KMS-11 (cell line): ENCODE measurements around the gene SEL1L3.

Experiments
- H2AFZ ChIP-seq: fragments of 200-600 bp; sonication (generic); 2 replicates; pipeline ENCODE4 v1.6.1; 2016; ENCODE audit warnings: antibody characterized with exemption, mixed run types, low read depth
- H3K27ac ChIP-seq: fragments of 200-600 bp; sonication (generic); 2 replicates; pipeline ENCODE4 v1.6.1; 2016; ENCODE audit warnings: mild to moderate bottlenecking, mixed run types
- H3K27me3 ChIP-seq: fragments of 200-600 bp; sonication (generic); 2 replicates; pipeline ENCODE4 v1.6.1; 2017; ENCODE audit warnings: mild to moderate bottlenecking, low read depth, mixed run types, moderate library complexity; ENCODE audit not compliant: insufficient read depth
- H3K36me3 ChIP-seq: fragments of 200-600 bp; sonication (generic); 2 replicates; pipeline ENCODE4 v1.6.1; 2017; ENCODE audit warnings: mild to moderate bottlenecking, mixed run types; ENCODE audit not compliant: insufficient read depth
- H3K4me1 ChIP-seq: fragments of 200-600 bp; sonication (generic); 2 replicates; pipeline ENCODE4 v1.6.1; 2016; ENCODE audit warnings: mild to moderate bottlenecking, low read depth, mixed run types; ENCODE audit not compliant: poor library complexity, severe bottlenecking
- H3K4me2 ChIP-seq: fragments of 200-600 bp; sonication (generic); 2 replicates; pipeline ENCODE4 v1.7.0; 2016; ENCODE audit warnings: mild to moderate bottlenecking, mixed run types
- H3K4me3 ChIP-seq: fragments of 200-600 bp; sonication (generic); IDR thresholded peaks from 2 replicates; pipeline ENCODE4 v1.6.1; 2017; ENCODE audit warnings: low read depth, low read length, mixed read lengths; ENCODE audit not compliant: insufficient read depth
- H3K79me2 ChIP-seq: fragments of 200-600 bp; sonication (generic); 2 replicates; pipeline ENCODE4 v1.6.1; 2016; ENCODE audit warnings: low read depth, mixed run types; ENCODE audit not compliant: insufficient read depth
- H3K9ac ChIP-seq: fragments of 200-600 bp; sonication (generic); 2 replicates; pipeline ENCODE4 v1.6.1; 2016; ENCODE audit warnings: mild to moderate bottlenecking, mixed run types
- H4K20me1 ChIP-seq: fragments of 200-600 bp; sonication (generic); 2 replicates; pipeline ENCODE4 v1.6.1; 2016; ENCODE audit warnings: mild to moderate bottlenecking, mixed run types; ENCODE audit not compliant: insufficient read depth
- TF ChIP-seq, protein P1 (sequence below): fragments of 200-600 bp; sonication (generic); conservative IDR thresholded peaks from 2 replicates; pipeline ENCODE4 v1.6.1; 2017; ENCODE audit warnings: low read depth, mild to moderate bottlenecking, antibody characterized with exemption, low read length, moderate library complexity, mixed read lengths

SEL1L3 gene

GRCh38 chr4:25839233-25839632, 23.6 kb downstream of the SEL1L3 start:
- H3K27me3 ChIP-seq, result no peaks in the 10 kb centered on the region
- H3K9ac ChIP-seq, result no peak overlapping the region
- H2AFZ ChIP-seq, result no peak overlapping the region
- TF ChIP-seq, protein P1, sequence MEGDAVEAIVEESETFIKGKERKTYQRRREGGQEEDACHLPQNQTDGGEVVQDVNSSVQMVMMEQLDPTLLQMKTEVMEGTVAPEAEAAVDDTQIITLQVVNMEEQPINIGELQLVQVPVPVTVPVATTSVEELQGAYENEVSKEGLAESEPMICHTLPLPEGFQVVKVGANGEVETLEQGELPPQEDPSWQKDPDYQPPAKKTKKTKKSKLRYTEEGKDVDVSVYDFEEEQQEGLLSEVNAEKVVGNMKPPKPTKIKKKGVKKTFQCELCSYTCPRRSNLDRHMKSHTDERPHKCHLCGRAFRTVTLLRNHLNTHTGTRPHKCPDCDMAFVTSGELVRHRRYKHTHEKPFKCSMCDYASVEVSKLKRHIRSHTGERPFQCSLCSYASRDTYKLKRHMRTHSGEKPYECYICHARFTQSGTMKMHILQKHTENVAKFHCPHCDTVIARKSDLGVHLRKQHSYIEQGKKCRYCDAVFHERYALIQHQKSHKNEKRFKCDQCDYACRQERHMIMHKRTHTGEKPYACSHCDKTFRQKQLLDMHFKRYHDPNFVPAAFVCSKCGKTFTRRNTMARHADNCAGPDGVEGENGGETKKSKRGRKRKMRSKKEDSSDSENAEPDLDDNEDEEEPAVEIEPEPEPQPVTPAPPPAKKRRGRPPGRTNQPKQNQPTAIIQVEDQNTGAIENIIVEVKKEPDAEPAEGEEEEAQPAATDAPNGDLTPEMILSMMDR, result no peak
- no peak overlapping the region for H3K4me2 ChIP-seq
- H3K4me3 ChIP-seq, result no peak overlapping the region
- H3K79me2 ChIP-seq, result no peaks in the 10 kb centered on the region
- no peaks in the 10 kb centered on the region for H3K36me3 ChIP-seq
- H3K4me1 ChIP-seq, result no peaks in the 10 kb centered on the region
- H3K27ac ChIP-seq, result no peak overlapping the region
- no peaks in the 10 kb centered on the region for H4K20me1 ChIP-seq

- H3K4me1 ChIP-seq, result no peaks in the 10 kb centered on the region
- no peak overlapping the region for H3K4me3 ChIP-seq
- H3K4me2 ChIP-seq, result no peak overlapping the region
- H3K27ac ChIP-seq, result no peak overlapping the region
- H3K27me3 ChIP-seq, result no peaks in the 10 kb centered on the region
- H3K79me2 ChIP-seq, result no peaks in the 10 kb centered on the region
- no peaks in the 10 kb centered on the region for H3K36me3 ChIP-seq
- TF ChIP-seq, protein P1, result no peak
- no peaks in the 10 kb centered on the region for H4K20me1 ChIP-seq
- H2AFZ ChIP-seq, result no peak overlapping the region
- H3K9ac ChIP-seq, result no peak overlapping the region
These were observed 24.3 kb downstream of the SEL1L3 start for GRCh38 chr4:25838526-25838925.

DNA sequence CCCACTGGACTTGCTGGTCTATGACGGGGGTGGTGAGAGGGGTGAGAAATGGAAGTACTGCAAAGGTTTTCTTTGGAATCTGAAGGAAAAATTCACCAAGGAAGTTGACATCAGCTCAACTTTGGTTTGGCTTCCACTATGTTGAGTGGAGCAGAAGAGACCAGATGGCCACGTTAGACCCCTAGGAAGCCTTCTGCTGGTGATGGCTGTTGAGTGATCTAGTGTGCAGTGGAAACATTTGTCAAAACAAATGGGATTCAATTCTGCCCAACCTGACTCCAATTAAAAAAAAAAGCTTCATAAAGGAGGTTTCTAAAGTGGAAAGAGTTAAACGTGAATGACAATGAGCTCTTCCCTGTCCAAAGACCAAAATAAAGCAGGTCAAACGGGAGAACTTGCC, 25.7 kb downstream of the SEL1L3 start:
- no peaks in the 10 kb centered on the region for H4K20me1 ChIP-seq
- H3K36me3 ChIP-seq, result no peaks in the 10 kb centered on the region
- no peak overlapping the region for H3K4me2 ChIP-seq
- H3K9ac ChIP-seq, result no peak overlapping the region
- no peaks in the 10 kb centered on the region for H3K79me2 ChIP-seq
- no peaks in the 10 kb centered on the region for H3K4me1 ChIP-seq
- H3K27me3 ChIP-seq, result no peaks in the 10 kb centered on the region
- no peak overlapping the region for H3K27ac ChIP-seq
- TF ChIP-seq, protein P1, result no peak
- H2AFZ ChIP-seq, result no peak overlapping the region
- H3K4me3 ChIP-seq, result no peak overlapping the region

- TF ChIP-seq, protein P1, result no peak
- no peaks in the 10 kb centered on the region for H4K20me1 ChIP-seq
- H3K4me1 ChIP-seq, result no peaks in the 10 kb centered on the region
- no peak overlapping the region for H3K4me3 ChIP-seq
- no peaks in the 10 kb centered on the region for H3K27me3 ChIP-seq
- no peak overlapping the region for H3K4me2 ChIP-seq
- no peaks in the 10 kb centered on the region for H3K36me3 ChIP-seq
- H3K27ac ChIP-seq, result no peak overlapping the region
- H3K9ac ChIP-seq, result no peak overlapping the region
- no peak overlapping the region for H2AFZ ChIP-seq
- no peaks in the 10 kb centered on the region for H3K79me2 ChIP-seq
These were observed 27.4 kb downstream of the SEL1L3 start for GRCh38 chr4:25835384-25835783.
